Mucosa of gallbladder (tissue), 1 donor: Measurements from ENCODE around the gene ROBO2. TPM values are rescaled to one million over a fixed set of nuclear protein-coding genes. Genes with fewer than 3 reads are reported as not detected.

ENCODE experiments used
- DNase-seq: peaks from one replicate; pipeline ENCODE4 v3.0.0-alpha.2; 2020; ENCODE audit warnings: low spot score
- total RNA-seq: library from RNA; stranded (reverse); gene quantifications from one replicate; pipeline ENCODE4 v1.2.1, GENCODE V29; 2021
- donor health status: DM: no; HTN: no; CAD: no.

The ROBO2 gene
- total RNA-seq, 1 donor from 2014 or later, result 2.8 TPM

- DNase-seq, result no peak
These were observed 63.3 kb downstream of the ROBO2 start for GRCh38 chr3:77102951-77103769.

GRCh38 chr3:77122652-77123051, 82.8 kb downstream of the ROBO2 start:
- no peak for DNase-seq

- DNase-seq, result no peak
These were observed 86.1 kb downstream of the ROBO2 start for GRCh38 chr3:77125966-77126365.

GRCh38 chr3:77134769-77135168, 94.9 kb downstream of the ROBO2 start:
- no peak for DNase-seq

- DNase-seq, result no peak
These were observed 97.7 kb downstream of the ROBO2 start for GRCh38 chr3:77137559-77137958.

- no peak for DNase-seq
These were observed 99.7 kb downstream of the ROBO2 start for GRCh38 chr3:77139624-77140023.

- no peak for DNase-seq
These were observed 101.5 kb downstream of the ROBO2 start for GRCh38 chr3:77141423-77141822.

GRCh38 chr3:77142578-77142977, 102.7 kb downstream of the ROBO2 start:
- DNase-seq, result no peak

GRCh38 chr3:77146004-77146403, 106.1 kb downstream of the ROBO2 start:
- no peak for DNase-seq

- DNase-seq, result no peak
These were observed 108.1 kb downstream of the ROBO2 start for GRCh38 chr3:77147836-77148578.

- DNase-seq, result no peak
These were observed 109.5 kb downstream of the ROBO2 start for GRCh38 chr3:77149382-77149781.

- no peak for DNase-seq
These were observed 110.1 kb downstream of the ROBO2 start for GRCh38 chr3:77150028-77150427.

- no peak for DNase-seq
These were observed 110.9 kb downstream of the ROBO2 start for GRCh38 chr3:77150759-77151158.

GRCh38 chr3:77158730-77159581, 119.1 kb downstream of the ROBO2 start:
- no peak for DNase-seq

- DNase-seq, result no peak
These were observed 121.1 kb downstream of the ROBO2 start for GRCh38 chr3:77160931-77161497.

GRCh38 chr3:77169823-77170222, 129.9 kb downstream of the ROBO2 start:
- no peak for DNase-seq

- DNase-seq, result no peak
These were observed 131.1 kb downstream of the ROBO2 start for GRCh38 chr3:77171026-77171425.

- no peak for DNase-seq
These were observed 139.9 kb downstream of the ROBO2 start for GRCh38 chr3:77179762-77180161.

GRCh38 chr3:77182341-77182740, 142.4 kb downstream of the ROBO2 start:
- no peak for DNase-seq

GRCh38 chr3:77186319-77186718, 146.4 kb downstream of the ROBO2 start:
- no peak for DNase-seq

GRCh38 chr3:77186728-77187127, 146.8 kb downstream of the ROBO2 start:
- no peak for DNase-seq

- no peak for DNase-seq
These were observed 148.3 kb downstream of the ROBO2 start for GRCh38 chr3:77188210-77188609.
